ENCODE results near the gene TSEN34.

The TSEN34 gene
- total RNA-seq, result 17.0 to 27.4 (median 27.0) reads per million in 3 experiments

GRCh38 chr19:54191011-54191810, at the start of gene TSEN34:
Gene TSEN34 (plus strand): TSS chr19:54191308. CDS start chr19:54191365, 57 bp downstream.
- no peak for DNase-seq

DNA sequence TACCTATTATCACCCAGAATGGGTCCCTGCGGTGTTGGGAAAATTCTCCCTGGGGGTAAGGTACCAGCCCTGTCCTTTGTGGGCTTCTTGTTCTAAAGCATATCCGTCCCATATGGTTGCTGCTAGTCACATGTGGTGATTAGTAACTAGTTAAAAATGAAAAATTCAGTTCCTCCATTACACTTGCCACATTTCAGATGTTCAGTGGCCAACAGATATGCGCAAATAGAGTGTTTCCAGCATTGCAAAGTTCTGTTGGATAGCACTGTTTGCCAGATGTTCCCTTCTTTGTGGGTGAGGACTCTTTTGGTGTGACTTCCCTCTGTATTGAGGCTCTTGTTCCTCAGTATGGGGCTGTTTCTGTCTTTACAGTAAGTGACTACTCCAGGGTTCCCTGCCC, 49.8 kb upstream of the TSEN34 start:
- no peak for DNase-seq

DNA sequence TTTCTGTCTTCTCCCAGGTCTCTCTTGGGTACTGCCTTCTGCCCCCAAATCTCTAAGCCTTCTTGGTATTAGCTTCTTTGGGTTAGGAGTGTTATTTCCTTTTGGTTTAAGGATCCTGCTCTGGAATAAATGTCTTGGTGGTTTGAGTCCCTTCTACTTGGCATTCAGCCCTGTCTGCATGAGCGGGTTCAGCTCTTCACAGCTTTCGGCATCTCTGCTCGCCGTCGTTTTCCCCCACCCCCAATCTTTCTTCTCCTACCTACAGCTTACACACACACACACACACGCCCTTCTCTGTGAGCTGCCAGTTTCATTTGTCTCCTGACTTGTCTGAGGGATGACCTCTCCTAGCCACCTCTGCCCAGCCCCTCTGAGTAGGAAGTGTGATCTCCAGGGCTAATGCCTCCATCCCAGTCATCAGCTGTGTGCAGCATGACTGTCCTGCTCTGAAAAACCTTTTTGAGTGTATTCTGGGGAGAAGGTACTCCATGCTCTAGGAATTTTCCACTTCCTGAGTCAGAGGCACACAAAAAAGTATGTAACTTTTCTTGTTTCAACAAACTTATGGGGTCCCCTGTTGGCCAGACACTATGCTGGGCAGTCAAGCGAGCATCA, 48.8 kb upstream of the TSEN34 start:
- no peak for DNase-seq

DNA sequence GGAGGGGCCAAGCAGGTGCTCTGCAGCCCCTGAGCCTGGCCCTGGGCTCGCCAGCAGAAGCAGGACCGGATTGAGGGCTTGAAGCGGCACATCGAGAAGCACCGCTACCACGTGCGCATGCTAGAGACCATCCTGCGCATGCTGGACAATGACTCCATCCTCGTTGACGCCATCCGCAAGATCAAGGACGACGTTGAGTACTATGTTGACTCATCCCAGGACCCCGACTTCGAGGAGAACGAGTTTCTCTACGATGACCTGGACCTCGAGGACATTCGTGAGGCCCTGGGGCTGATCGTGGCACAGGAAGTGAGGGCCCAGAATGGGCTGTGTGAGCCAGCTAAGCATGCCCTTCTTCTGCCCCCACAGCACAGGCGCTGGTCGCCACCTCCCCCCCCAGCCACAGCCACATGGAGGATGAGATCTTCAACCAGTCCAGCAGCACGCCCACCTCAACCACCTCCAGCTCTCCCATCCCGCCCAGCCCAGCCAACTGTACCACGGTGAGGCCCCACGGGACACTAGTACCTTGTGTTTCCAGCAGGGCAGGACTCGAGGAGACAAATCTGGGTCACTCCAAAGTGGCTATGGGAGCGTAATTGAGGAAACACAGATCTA, 45.5 kb upstream of the TSEN34 start:
- no peak for DNase-seq

- DNase-seq, result no peak
These were observed 43.4 kb upstream of the TSEN34 start for GRCh38 chr19:54147676-54148075.

DNA sequence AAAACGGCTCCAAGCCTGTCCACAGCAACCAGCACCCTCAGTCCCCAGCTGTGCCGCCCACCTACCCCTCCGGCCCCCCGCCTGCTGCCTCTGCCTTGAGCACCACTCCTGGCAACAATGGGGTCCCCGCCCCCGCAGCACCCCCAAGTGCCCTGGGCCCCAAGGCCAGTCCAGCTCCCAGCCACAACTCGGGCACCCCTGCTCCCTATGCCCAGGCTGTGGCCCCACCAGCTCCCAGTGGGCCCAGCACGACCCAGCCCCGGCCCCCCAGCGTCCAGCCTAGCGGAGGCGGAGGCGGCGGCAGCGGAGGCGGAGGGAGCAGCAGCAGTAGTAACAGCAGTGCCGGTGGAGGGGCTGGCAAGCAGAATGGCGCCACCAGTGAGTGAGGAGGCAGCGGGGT, 43.0 kb upstream of the TSEN34 start:
- DNase-seq, result no peak

DNA sequence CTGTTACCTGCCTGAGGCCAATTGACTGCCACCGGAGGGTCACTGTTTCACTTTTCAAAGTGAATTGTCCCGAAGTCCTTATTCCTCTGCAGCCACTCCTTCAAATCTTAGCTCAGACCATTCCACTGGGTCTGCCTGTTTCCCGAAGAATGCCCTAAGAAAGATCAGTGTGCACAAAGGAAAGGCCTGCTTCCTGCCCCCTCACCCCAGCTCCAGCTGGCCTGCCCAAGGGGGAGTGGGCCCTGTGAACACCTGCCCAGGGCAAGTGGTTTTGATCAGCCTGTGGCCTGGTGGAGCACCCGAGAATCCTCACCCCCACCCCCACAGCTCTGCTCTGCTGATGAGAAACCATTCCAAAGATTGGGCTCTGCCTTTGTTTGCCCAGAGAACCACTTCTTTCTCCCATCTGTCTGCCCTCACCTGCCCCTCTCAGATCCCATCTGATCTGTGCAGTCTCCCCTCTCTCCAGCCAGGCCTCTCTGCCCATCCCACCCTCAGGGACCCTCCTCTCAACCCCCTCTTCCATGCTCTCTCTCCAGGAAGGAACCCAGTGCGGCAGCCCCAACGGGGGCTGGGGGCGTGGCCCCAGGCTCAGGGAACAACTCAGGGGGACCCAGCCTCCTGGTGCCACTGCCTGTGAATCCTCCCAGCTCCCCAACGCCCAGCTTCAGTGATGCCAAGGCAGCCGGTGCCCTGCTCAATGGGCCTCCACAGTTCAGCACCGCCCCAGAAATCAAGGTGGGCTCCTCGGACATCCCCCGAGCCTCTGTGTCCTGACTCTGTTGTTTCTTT, 41.9 kb upstream of the TSEN34 start:
- no peak for DNase-seq

DNA sequence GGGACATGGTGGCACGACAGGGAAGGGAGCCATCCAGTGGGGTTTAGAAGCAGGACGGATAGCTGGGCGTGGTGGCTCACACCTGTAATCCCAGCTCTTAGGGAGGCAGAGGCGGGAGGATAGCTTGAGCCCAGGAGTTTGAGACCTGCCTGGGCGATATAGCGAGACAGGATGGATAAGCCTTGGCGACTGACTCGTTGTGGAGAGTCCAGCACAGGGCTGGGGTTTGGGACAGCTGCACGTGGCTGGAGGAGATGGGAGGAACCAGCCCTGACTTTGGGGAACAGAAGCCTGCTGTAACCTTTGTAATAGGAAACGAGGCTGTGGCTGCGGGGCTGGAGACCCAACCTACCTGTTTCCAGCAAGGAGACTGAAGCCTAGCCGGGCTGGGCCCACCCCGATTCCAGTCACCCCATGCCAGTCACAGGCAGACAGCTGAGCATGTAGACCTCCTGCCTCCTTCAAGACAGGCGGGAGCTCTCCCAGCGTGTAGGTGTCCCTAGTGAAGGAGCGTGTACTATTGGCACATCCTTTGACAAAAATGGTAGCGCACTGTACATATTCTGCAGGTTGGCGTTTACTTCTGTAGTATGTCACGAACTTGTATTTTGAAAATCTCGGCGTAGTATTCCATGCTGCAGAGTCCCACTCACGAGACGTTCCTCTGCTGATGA, 39.6 kb upstream of the TSEN34 start:
- no peak for DNase-seq

DNA sequence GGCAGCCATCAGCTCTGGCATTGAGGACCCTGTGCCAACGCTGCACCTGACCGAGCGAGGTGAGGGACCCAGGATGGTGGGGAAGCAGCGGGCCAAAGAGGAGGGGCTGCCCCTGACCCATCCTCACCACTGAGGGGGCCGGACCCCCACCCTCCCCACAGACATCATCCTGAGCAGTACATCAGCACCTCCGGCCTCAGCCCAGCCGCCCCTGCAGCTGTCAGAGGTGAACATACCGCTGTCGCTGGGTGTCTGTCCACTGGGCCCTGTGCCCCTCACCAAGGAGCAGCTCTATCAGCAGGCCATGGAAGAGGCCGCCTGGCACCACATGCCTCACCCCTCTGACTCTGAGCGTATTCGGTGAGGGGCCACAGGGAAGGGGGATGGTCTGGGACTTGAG, 38.8 kb upstream of the TSEN34 start:
- no peak for DNase-seq

- DNase-seq, result no peak
These were observed 38.1 kb upstream of the TSEN34 start for GRCh38 chr19:54152878-54153524.

DNA sequence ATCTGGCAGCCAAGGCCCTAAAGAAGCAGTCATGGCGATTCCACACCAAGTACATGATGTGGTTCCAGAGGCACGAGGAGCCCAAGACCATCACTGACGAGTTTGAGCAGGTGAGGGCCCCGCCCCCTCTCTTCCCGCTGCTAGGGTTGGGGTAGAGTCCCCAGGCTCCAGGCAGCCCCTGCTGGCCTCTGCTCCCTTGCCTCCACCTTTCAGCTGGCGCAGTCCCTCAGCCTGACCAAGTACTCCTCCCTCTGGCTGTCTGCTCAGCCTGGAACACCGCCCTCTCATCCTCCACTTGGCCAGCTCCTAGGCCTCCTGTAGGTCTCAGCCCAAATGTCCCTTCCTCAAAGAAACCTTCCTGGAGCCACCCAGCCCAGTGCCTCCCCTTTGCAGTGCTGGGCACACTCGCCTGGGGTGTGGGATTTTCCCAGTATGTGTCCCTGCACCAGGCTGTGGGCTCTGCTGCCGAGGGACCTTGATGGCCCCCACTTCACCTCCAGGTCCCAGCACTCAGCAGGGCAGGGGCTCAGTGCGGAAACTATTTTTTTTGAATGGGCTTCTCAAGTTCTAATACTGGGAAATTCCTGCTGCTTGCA, 37.3 kb upstream of the TSEN34 start:
- no peak for DNase-seq

- peak; percentile 57 for DNase-seq
These were observed 36.3 kb upstream of the TSEN34 start for GRCh38 chr19:54154603-54155345.

GRCh38 chr19:54155694-54156093, 35.4 kb upstream of the TSEN34 start:
- DNase-seq, result no peak

DNA sequence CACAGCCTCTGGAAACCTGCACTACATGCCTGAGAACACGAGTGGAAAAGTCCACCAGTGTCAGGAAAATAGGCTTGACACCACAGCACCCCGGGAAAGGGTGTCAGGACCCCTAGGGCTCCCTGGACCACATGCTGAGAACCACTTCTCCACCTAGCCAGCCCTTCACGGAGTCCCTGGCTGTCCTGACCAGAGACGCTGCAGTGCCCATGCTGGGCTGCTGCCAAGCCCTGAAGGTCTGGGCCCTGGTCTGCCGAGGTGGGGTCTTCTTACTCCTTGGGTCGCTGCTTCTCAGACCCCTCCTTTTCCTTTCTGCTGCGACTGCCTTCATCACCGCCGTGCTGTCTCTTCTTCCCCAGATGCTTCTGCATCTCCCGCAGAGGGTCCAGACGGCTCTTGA, 34.6 kb upstream of the TSEN34 start:
- DNase-seq, result no peak

DNA sequence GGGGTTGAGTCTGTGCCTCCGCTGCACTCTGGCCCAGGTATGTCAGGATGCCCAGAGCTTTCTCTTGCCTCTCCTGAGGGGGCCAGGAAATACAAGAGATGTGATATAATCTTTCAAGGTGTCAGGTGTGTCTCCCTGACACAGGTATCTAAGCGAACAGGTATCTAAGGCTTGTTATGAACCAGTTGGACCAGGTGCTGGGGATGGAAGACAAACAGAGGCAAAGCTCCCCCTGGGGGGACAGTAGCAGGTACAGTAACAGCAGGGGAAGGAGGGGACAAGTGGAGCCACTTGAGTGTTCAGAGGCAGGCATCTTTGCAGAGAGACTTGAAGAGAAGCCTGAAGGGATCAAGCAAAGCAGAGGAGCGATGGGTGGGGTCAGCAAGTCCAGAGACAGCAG, 34.2 kb upstream of the TSEN34 start:
- no peak for DNase-seq

GRCh38 chr19:54158812-54159351, 32.2 kb upstream of the TSEN34 start:
- no peak for DNase-seq

- peak; percentile 100 for DNase-seq
These were observed 31.5 kb upstream of the TSEN34 start, which contains the start of gene LENG1 for GRCh38 chr19:54159352-54160181. Gene LENG1 (minus strand): TSS chr19:54159721. CDS start chr19:54159695, 26 bp downstream.

DNA sequence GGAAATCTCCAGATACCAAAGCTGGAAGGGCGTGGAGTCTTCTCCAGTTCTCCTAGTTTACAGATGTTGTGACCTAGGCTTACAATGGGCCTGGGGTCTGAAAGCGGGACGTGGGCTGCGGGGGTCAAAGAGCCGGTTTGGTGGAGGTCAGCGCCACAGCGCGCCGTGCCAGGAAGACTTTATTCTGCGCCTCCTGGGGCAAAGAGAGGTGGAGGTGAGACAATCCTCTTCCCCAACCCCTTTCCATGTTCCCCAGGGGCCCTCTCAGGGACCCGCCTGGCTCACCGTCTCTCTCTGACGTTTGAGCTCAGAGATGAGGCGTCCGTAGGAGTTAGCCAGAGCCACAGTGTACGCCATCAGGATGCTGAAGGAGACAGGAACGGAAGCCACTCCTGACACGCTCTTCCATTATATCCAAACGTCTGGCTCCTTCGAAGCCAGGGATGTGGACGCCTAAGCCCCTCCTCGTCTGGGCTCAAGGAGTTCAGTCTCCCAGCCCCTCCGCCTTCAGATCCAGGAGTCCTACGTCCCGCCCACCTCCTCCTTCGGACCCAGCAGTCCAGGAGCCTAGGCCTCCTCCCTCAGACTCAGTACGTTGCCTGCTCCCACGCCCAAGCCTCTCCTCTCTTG, 30.8 kb upstream of the TSEN34 start:
- no peak for DNase-seq

DNA sequence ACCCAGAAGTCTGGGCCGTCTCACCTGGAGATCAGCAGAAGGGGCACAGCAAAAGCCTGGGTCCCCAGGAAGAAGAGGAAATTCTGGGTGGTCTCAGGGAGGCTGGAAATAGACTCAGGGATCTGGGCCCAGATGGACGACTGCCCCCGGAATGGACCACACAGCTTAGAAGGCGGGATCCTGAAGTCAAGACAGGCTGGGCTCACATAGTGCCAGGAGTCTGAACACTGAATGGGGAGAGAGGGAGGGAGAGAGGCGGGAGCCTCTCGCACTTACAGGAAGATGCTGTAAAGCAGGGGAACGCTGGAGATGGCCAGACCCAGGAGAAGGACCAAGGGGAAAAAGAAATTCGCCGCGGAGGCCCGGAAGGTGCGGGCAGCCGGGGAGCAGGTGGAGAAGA, 30.3 kb upstream of the TSEN34 start:
- no peak for DNase-seq

Data from central memory CD4-positive, alpha-beta T cell (primary cell).